Measurements from ENCODE around the gene PARVB.

PARVB gene

GRCh38 chr22:44159811-44160210 is 135.7 kb downstream of the PARVB start:
- DNase-seq (ENCODE audit: low read depth in 2 of 2), result no peak

- DNase-seq (ENCODE audit: low read depth in 2 of 2), result no peak
These were observed 136.3 kb downstream of the PARVB start for GRCh38 chr22:44160421-44160820.

- no peak for DNase-seq (ENCODE audit: low read depth in 2 of 2)
These were observed 137.6 kb downstream of the PARVB start for GRCh38 chr22:44161673-44162072.

- no peak for DNase-seq (ENCODE audit: low read depth in 2 of 2)
These were observed 138.9 kb downstream of the PARVB start for GRCh38 chr22:44162960-44163359.

GRCh38 chr22:44163536-44163935 is 139.4 kb downstream of the PARVB start:
- no peak for DNase-seq (ENCODE audit: low read depth in 2 of 2)

- DNase-seq (ENCODE audit: low read depth in 2 of 2), result no peak
These were observed 139.9 kb downstream of the PARVB start for GRCh38 chr22:44164031-44164430.

GRCh38 chr22:44165286-44165874 is 141.3 kb downstream of the PARVB start:
- no peak for DNase-seq (ENCODE audit: low read depth in 2 of 2)

GRCh38 chr22:44166498-44167276 is 142.6 kb downstream of the PARVB start:
- DNase-seq (ENCODE audit: low read depth in 2 of 2), result no peak

- no peak for DNase-seq (ENCODE audit: low read depth in 2 of 2)
These were observed 143.4 kb downstream of the PARVB start for GRCh38 chr22:44167501-44167900.

GRCh38 chr22:44168206-44168605 is 144.1 kb downstream of the PARVB start:
- DNase-seq (ENCODE audit: low read depth in 2 of 2), result no peak

GRCh38 chr22:44170470-44170869 is 146.4 kb downstream of the PARVB start:
- DNase-seq (ENCODE audit: low read depth in 2 of 2), result no peak

- no peak for DNase-seq (ENCODE audit: low read depth in 2 of 2)
These were observed 147.5 kb downstream of the PARVB start for GRCh38 chr22:44171561-44171960.

GRCh38 chr22:44172370-44173108 is 148.4 kb downstream of the PARVB start:
- no peak for DNase-seq (ENCODE audit: low read depth in 2 of 2)

- DNase-seq (ENCODE audit: low read depth in 2 of 2), result no peak
These were observed 149.1 kb downstream of the PARVB start for GRCh38 chr22:44173154-44173553.

- DNase-seq (ENCODE audit: low read depth in 2 of 2), result no peak
These were observed 151.6 kb downstream of the PARVB start for GRCh38 chr22:44175676-44176075.

GRCh38 chr22:44179196-44179988 is 155.3 kb downstream of the PARVB start:
- no peak for DNase-seq (ENCODE audit: low read depth in 2 of 2)

- no peak for DNase-seq (ENCODE audit: low read depth in 2 of 2)
These were observed 156.0 kb downstream of the PARVB start for GRCh38 chr22:44179989-44180705.

GRCh38 chr22:44180706-44181032 is 156.6 kb downstream of the PARVB start, which contains the start of gene PARVG:
Gene PARVG (plus strand): TSS chr22:44180925. CDS start chr22:44183330, 2,405 bp downstream.
- DNase-seq (ENCODE audit: low read depth in 2 of 2), result no peak

GRCh38 chr22:44181033-44181911 is 157.2 kb downstream of the PARVB start:
- peak; percentile 48 to 51 for DNase-seq (ENCODE audit: low read depth in 2 of 2)

GRCh38 chr22:44181912-44182587 is 157.9 kb downstream of the PARVB start:
- no peak for DNase-seq (ENCODE audit: low read depth in 2 of 2)

Data from activated CD8-positive, alpha-beta memory T cell treated with anti-CD3 and anti-CD28 coated beads for 4 hours (primary cell).